ENCODE data around the gene ZNF236.

DNA sequence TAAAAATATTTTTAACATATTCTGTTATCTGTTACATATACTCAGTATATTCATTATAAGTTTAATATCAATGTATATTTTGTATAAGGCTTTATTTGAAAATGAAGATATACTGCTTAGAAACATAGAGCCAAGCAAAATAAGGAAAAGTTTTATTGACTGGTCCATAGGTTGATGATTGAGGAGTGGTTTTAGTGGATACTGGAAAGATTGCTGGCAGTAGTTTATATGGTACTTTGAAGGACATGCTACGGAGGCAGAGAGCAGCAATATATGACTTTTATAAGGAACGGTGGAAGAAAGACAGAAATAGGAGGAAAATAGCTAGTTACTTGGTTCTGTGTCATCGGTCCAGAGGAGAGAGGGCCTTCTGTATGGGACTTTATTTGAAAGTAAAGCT, 92.4 kb downstream of the ZNF236 start:
- TF ChIP-seq, protein P1, sequence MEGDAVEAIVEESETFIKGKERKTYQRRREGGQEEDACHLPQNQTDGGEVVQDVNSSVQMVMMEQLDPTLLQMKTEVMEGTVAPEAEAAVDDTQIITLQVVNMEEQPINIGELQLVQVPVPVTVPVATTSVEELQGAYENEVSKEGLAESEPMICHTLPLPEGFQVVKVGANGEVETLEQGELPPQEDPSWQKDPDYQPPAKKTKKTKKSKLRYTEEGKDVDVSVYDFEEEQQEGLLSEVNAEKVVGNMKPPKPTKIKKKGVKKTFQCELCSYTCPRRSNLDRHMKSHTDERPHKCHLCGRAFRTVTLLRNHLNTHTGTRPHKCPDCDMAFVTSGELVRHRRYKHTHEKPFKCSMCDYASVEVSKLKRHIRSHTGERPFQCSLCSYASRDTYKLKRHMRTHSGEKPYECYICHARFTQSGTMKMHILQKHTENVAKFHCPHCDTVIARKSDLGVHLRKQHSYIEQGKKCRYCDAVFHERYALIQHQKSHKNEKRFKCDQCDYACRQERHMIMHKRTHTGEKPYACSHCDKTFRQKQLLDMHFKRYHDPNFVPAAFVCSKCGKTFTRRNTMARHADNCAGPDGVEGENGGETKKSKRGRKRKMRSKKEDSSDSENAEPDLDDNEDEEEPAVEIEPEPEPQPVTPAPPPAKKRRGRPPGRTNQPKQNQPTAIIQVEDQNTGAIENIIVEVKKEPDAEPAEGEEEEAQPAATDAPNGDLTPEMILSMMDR (IDR thresholded peaks at IDR 0.05; ENCODE audit: insufficient read depth, low read length, poor library complexity, severe bottlenecking) = no peak
- no peak for TF ChIP-seq EZH2phosphoT487 (conservative IDR thresholded peaks at IDR 0.05; ENCODE audit: low read length)

Measured in SU-DHL-6 (cell line).